HG03432 (cell line): ENCODE data around the gene COX6B2.
"Not testable (repeated sequence)": the region's sequence is repeated elsewhere in the genome, so short reads cannot be mapped to it uniquely, and the experiment has no call there.

Experiments
- ATAC-seq: cut with Tn5 transposase; IDR thresholded peaks from one replicate; pipeline ENCODE4 v1.9.1; 2021; ENCODE audit warnings: mild to moderate bottlenecking, moderate library complexity; ENCODE audit not compliant: unreplicated experiment

Gene COX6B2

GRCh38 chr19:55345101-55345817, 9.3 kb downstream of the COX6B2 start:
- ATAC-seq: no peak

GRCh38 chr19:55344444-55344843, 10.1 kb downstream of the COX6B2 start:
- ATAC-seq: no peak

- no peak for ATAC-seq
Measured at GRCh38 chr19:55341595-55342531, 12.7 kb downstream of the COX6B2 start.

GRCh38 chr19:55341171-55341588, 13.3 kb downstream of the COX6B2 start:
- ATAC-seq: no peak

- no peak for ATAC-seq
Measured at GRCh38 chr19:55340784-55341147, 13.8 kb downstream of the COX6B2 start.

GRCh38 chr19:55339889-55340783, 14.4 kb downstream of the COX6B2 start:
- no peak for ATAC-seq

- ATAC-seq: peak; percentile 82
Measured at GRCh38 chr19:55339105-55339888, 15.2 kb downstream of the COX6B2 start, which contains the start of gene KMT5C. Gene KMT5C, plus strand, starts transcription at chr19:55339876. Its CDS starts 2,061 bp downstream, at chr19:55341937.

GRCh38 chr19:55336101-55336500, 18.4 kb downstream of the COX6B2 start:
- no peak for ATAC-seq

- ATAC-seq: no peak
Measured at GRCh38 chr19:55333870-55334269, 20.6 kb downstream of the COX6B2 start.

- not testable (repeated sequence) for ATAC-seq
Measured at GRCh38 chr19:55329791-55330190, 24.7 kb downstream of the COX6B2 start.

- not testable (repeated sequence) for ATAC-seq
Measured at GRCh38 chr19:55328774-55329318, 25.7 kb downstream of the COX6B2 start.

- no peak for ATAC-seq
Measured at GRCh38 chr19:55325172-55325571, 29.3 kb downstream of the COX6B2 start, which contains the start of gene TMEM150B. Gene TMEM150B, minus strand, starts transcription at chr19:55325341. Its CDS starts 4,305 bp downstream, at chr19:55321036.

- ATAC-seq: no peak
Measured at GRCh38 chr19:55324662-55325061, 29.9 kb downstream of the COX6B2 start.

GRCh38 chr19:55322204-55322885, 32.2 kb downstream of the COX6B2 start:
- no peak for ATAC-seq

GRCh38 chr19:55321466-55322137, 32.9 kb downstream of the COX6B2 start:
- ATAC-seq: no peak

- no peak for ATAC-seq
Measured at GRCh38 chr19:55320844-55321419, 33.6 kb downstream of the COX6B2 start.

GRCh38 chr19:55319785-55320184, 34.7 kb downstream of the COX6B2 start:
- ATAC-seq: no peak

GRCh38 chr19:55316646-55317045, 37.9 kb downstream of the COX6B2 start:
- no peak for ATAC-seq
